HG02759 (cell line): ENCODE results near the gene ABCA8.
"Not testable (repeated sequence)": the region's sequence is repeated elsewhere in the genome, so short reads cannot be mapped to it uniquely, and the experiment has no call there.

Experiments used
- ATAC-seq: cut with Tn5 transposase; IDR thresholded peaks from one replicate; pipeline ENCODE4 v1.9.1; 2021; ENCODE audit warnings: mild to moderate bottlenecking, moderate library complexity; ENCODE audit not compliant: unreplicated experiment

ABCA8 gene, protein sequence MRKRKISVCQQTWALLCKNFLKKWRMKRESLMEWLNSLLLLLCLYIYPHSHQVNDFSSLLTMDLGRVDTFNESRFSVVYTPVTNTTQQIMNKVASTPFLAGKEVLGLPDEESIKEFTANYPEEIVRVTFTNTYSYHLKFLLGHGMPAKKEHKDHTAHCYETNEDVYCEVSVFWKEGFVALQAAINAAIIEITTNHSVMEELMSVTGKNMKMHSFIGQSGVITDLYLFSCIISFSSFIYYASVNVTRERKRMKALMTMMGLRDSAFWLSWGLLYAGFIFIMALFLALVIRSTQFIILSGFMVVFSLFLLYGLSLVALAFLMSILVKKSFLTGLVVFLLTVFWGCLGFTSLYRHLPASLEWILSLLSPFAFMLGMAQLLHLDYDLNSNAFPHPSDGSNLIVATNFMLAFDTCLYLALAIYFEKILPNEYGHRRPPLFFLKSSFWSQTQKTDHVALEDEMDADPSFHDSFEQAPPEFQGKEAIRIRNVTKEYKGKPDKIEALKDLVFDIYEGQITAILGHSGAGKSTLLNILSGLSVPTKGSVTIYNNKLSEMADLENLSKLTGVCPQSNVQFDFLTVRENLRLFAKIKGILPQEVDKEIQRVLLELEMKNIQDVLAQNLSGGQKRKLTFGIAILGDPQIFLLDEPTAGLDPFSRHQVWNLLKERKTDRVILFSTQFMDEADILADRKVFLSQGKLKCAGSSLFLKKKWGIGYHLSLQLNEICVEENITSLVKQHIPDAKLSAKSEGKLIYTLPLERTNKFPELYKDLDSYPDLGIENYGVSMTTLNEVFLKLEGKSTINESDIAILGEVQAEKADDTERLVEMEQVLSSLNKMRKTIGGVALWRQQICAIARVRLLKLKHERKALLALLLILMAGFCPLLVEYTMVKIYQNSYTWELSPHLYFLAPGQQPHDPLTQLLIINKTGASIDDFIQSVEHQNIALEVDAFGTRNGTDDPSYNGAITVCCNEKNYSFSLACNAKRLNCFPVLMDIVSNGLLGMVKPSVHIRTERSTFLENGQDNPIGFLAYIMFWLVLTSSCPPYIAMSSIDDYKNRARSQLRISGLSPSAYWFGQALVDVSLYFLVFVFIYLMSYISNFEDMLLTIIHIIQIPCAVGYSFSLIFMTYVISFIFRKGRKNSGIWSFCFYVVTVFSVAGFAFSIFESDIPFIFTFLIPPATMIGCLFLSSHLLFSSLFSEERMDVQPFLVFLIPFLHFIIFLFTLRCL (N-terminal part only)

DNA sequence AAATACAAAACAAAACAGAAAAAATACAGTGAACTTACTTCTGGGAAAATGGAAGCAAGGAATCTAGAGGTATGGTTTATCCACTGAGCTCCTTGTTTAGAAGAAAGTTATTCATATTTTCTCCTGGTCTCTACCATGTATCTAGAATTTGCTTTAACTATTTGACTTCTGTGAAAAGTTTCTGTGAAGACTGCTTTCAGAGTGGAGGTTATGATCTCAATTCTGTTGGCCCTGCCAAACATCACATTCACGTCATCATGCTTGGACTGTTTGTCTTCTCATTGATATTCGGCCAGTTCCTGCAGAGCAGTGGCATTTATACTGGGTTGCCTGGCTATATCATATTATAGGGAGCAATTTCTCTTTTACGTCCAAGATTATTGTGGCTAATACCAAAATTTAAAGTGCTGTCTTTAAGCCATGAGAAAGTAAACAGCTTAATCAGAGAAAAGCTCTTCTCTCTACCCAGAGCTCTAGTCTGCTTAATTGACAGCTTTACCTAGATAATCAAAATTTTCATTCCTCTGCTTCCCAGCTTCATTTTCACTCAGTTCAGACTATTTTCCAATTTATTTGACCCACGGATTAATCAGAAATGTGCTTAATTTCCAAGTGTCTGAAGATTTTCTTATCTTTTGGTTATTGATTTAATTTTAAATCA is at the start of gene ABCA8:
TSS of gene ABCA8 (minus strand) at position 212 of the 661 bp plus-strand sequence. CDS start 13,358 bp downstream, outside the sequence.
- ATAC-seq: no peak

DNA sequence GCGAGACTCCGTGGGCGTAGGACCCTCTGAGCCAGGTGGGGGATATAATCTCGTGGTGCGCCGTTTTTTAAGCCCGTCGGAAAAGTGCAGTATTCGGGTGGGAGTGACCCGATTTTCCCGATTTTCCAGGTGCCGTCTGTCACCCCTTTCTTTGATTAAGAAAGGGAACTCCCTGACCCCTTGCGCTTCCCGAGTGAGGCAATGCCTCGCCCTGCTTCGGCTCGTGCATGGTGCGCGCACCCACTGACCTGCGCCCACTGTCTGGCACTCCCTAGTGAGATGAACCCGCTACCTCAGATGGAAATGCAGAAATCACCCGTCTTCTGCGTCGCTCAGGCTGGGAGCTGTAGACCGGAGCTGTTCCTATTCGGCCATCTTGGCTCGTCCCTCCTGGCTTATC is 49.6 kb upstream of the ABCA8 start:
- not testable (repeated sequence) for ATAC-seq

DNA sequence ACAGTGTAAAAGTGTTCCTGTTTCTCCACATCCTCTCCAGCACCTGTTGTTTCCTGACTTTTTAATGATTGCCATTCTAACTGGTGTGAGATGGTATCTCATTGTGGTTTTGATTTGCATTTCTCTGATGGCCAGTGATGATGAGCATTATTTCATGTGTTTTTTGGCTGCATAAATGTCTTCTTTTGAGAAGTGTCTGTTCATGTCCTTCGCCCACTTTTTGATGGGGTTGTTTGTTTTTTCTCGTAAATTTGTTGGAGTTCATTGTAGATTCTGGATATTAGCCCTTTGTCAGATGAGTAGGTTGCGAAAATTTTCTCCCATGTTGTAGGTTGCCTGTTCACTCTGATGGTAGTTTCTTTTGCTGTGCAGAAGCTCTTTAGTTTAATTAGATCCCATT is 44.6 kb upstream of the ABCA8 start:
- not testable (repeated sequence) for ATAC-seq

DNA sequence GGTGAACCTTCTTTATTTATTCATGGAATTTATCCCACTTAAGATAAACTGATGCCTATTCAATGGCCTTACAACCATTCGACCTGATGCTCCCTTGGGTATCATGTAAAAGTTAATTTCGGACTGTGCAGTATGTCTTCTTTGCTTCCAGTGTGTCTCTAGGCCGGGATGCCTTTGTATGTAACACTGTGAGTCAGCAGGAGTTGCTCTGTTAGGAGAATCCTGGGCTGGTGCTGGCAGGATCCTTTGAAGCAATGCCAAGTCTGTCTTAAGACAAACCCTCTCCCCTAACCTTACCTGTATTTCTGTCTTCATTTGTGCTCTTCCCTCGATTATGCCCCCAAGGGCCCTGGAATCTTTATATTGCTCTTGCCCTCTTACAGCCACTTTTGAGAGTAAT is 37.9 kb upstream of the ABCA8 start:
- ATAC-seq: no peak

DNA sequence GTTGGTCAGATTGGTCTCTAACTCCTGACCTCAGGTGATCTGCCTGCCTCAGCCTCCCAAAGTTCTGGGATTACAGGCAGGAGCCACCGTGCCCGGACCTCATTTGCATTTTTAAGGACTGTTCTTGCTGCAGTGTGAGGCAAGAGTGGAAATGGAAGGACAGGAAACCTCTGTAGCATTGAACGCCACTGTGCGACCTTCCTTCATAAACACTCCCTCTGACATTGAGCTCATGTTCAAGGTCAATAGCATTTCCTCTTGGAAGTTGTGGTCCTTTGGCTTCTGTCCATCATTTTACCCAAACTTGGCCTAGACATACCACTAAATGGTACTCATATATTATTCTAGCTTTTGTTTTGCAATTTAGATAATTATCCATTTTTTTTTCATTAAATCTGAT is 32.8 kb upstream of the ABCA8 start:
- no peak for ATAC-seq

DNA sequence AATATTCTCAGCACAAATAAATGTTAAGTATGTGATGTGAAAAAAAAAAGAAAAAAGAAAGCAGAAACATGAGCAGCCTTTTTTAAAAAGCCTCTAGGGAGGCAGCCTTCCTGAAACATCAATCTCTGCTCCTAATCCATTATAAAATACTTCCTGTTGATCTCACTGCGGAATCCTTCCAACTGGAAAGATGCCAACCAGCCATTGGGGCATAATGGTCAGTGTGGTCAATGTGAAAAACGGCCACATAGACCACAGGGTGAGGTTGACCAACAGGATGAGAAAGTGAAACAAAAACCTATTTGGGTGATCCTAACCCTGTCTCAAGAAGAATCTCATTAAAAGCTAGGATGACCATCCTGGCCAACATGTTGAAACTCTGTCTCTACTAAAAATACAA is 26.1 kb upstream of the ABCA8 start:
- ATAC-seq: no peak

DNA sequence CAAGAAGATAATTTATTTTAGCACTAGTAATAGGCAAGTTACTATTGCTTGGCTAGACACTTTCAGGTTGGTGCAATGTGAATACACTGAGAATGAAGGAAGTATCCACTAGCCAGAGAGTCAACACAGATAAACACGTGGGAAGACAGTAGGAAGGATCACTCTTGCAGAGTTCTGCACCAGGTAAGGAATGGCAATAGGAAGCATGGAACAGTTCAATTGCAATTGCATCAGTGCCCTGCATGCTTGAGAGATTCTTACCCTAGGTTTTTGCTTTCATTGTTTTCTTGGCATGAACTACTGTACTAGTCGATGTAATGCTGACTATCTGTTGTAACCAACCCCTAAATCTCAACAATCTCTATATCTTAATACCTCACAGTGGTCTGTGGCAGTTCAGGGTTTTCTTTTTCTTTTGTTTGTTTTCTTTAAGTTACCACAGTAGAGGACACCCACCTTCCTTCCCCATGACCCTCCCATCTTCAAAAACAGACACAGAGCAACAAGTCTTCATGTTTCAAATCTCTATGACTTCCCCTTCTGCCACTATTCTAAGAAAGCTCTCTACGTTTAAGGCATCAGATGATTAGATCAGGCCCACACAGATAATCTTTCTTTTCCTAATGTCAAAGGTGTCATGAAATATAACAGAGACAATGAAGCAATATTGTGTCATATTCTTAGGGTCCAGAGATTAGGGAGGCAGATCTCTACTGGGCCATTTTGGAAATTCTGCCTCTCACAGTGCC is 18.1 kb upstream of the ABCA8 start:
- no peak for ATAC-seq

DNA sequence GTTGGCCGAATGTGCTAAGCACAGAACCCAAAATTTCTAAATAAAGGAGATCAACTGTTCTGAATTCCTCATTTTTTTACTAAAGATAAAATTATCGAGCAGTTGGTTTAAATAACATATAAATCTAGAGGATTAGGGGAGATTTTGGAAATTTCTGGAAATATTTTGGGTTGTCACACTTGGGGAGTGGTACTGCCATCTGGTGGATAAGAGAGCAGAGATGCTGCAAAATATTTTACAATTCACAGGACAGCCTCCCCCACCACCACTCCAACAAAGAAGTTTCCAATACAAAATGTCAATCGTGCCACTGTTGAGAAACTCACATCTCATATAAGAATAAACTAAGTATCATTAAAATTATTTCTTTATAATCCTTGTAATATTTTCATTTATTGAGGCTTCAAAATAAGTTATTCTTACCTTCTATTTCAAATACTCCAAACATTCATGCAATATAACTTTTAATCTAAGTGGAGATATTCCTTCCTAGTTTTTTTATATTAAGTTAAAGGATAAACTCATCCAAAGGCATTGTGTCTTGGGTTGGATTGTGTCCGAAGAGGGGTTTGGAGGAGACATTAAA is 17.0 kb upstream of the ABCA8 start:
- ATAC-seq: no peak

DNA sequence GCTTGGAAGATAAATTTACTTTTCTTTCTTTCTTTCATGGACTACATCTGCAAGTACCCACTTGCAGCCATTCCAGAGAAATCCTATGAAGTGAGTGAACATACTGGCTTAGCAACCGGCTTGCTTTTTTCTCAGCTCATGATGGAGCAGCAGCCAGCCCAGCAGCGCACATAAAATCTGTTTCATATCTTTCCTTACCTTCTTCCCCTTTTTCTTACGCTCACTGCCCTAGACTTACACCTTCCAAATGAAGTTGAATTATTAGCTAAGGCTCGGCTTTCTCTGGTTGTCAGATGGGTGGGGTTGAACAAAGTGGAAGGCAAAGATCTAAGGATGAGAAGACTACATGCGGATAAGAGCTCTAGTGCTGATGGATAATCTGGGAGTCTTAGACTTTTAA is 13.9 kb upstream of the ABCA8 start:
- no peak for ATAC-seq

DNA sequence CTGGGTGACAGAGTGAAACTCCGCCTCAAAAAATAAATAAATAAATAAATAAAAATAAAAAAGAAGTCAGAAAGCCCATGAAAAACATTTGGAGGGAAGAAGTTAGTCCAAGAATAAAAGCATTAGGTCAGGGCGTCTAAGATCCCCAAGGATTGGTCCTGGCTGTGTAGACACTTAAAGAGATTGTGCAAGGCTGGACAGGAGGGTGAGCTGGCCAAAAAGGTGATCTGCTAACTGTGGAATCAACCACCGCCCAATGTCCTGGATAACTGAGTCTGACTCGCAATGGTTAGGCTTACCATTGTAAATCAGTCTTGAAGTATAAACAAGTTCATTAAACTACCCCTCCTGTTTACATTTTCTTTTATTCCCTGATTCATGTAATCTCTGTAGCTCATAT is 8.8 kb upstream of the ABCA8 start:
- no peak for ATAC-seq

DNA sequence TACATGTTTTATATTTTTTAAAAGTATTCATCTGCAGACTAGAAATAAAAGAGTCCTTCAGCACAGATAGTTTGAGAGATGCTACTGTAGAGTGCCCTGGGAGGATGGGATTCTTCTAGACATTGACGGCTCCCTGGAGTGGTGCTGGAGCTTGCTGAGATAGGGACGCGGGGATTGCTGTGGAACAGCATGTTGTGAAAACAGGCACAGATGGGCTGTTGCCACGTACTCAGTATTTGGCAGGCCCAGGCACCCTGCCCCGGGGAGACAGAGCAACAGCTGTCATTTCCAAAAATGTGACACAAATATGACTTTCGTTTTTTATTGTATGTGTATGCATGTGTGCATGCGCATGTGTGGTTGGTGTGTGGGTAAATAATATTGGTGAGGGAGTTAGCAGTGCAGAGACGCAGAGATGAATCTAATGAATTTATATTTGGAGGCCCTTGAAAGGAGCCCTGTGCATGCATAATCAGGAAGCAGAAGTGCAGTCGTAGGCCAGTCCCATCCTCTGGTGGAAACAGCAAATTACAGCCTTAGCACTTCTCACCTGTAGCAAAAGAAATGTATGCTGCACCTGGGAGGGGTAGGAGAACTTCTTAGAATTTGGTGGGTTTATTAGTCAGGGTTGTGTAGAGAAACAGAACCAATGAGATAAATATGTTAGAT is 6.2 kb upstream of the ABCA8 start:
- no peak for ATAC-seq

DNA sequence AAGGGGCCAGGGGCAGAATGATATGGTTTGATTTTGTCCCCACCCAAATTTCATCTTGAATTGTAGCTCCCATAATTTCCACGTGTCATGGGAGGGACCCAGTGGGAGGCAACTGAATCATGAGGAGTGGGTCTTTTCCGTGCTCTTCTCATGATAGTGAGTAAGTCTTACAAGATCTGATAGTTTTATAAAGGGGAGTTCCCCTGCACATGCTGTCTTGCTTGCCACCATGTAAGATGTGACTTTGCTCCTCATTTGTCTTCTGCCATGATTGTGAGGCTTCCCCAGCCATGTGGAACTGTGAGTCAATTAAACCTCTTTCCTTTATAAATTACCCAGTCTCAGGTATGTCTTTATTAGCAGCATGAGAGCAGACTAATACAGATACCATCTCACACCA is 3.9 kb upstream of the ABCA8 start:
- not testable (repeated sequence) for ATAC-seq

DNA sequence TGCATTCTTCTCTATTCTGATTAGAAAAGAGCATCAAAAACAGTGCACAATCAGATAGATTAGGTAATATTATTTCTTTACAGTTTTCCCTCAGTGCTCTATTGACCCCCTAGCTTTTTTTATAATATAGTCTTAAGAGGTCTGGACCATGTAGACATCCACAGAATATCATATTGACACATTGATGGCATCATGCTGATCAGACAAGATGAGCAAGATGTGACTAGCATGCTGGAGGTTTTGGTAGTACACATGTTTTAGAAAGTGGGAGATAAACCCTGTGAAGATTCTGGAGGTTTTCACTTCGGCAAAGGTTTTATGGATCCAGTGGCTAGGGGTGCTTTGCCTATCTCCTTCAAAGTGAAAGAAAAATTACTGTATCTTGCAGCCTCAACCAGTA is 2.8 kb upstream of the ABCA8 start:
- no peak for ATAC-seq

DNA sequence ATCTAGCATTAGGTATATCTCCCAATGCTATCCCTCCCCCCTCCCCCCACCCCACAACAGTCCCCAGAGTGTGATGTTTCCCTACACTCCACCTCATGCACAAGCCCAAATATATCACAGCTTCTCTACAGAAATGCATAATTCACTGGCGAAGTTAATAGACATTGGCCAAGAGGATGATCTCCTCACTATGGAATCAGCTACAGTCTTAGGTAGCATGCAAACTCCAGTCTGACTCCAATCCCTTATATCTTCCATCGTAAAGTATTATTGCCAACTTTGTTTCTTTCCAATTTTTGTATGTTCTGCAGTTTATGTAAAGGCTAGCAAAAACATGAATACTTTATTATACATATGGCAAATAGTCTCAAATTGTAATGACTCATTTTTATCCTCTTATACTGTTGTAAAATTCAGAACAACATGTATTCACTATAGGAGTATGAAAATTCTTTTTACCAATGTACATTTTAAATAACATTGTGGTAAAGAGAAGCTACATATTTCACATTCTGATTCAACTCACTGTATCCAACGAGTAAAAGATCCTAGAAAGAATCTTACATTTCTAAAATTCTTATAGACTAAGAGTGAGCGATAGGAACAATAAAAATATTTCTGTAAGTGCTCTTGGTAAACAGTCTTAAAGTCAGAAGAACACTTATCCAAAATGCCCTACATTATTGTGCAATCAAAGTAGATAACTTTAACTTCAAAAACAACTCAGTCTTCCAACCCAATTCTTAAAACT is 871 bp downstream of the ABCA8 start:
- ATAC-seq: no peak

DNA sequence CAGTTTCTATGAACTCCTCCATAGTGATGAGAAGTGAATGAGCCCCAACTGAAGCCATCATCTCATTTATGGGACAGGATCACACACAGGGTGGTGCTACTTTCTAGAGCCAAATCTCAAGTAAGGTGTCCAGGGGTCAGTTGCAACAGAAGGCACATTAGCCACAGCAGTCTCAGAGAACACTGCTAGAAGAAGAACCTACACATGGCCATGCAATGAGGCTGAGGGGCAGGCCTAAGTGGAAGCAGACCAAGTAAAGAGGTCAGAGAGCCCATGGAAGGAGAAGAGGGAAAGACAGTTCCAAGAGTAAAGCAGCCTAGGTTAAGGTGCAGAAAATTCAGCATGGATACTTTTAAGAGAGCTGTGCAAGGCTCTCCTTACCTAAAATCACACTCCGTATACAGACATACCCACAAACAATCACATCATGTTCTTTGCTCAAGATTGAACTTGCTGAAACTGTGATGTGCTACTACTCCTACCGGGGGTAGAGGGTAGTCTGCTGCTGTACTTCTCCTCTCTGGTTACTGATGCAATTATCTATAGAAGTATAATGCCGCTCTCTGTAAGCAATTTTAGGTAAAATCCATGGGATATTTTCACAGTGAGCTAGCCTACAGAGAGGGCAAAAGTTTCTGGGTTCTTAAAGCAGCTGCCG is 1.7 kb downstream of the ABCA8 start:
- ATAC-seq: no peak

DNA sequence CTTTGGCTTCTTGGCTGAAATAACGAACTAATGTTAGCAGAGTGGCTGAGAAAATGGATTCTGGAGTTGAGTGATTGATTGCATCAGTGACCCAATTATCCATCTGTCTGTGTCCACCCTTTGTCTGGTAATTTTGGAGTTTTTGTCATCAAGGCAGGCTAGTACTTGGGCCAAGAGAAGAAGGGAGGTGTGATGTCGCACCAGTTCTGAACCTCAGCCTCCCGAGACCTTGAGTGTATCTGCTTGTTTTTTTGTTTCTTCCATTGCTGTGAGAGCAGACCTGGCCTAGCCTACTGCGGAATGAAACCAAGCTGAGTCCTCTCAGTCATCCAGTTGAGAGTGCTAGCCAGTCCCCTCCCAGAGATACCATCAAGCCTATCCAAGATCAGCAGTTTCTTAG is 4.5 kb downstream of the ABCA8 start:
- no peak for ATAC-seq

DNA sequence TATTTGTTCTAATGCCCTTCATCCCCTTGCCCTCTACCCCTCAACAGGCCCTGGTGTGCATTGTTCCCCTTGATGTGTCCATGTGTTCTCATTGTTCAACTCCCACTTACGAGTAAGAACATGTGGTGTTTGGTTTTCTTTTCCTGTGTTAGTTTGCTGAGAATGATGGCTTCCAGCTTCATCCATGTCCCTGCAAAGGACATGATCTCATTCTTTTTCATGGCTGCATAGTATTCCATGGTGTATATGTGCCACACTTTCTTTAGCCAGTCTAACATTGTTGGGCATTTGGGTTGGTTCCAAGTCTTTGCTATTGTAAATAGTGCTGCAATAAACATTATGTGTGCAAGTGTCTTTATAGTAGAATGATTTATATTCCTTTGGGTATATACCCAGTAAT is 7.3 kb downstream of the ABCA8 start:
- ATAC-seq: not testable (repeated sequence)
